HUES6 (cell line): ENCODE data around the gene SMARCA2.

Experiments
- H3K27ac ChIP-seq: 2 replicates; pipeline ENCODE4 v1.7.0; 2013; ENCODE audit warnings: low read depth, mild to moderate bottlenecking, low read length, inconsistent platforms
- H3K27me3 ChIP-seq: 2 replicates; pipeline ENCODE4 v1.6.1; 2013; ENCODE audit warnings: low read length; ENCODE audit not compliant: control insufficient read depth, insufficient read depth
- H3K36me3 ChIP-seq: 2 replicates; pipeline ENCODE4 v1.6.1; 2013; ENCODE audit warnings: low read length; ENCODE audit not compliant: control insufficient read depth, insufficient read depth
- H3K4me1 ChIP-seq: 2 replicates; pipeline ENCODE4 v1.6.1; 2013; ENCODE audit warnings: low read length; ENCODE audit not compliant: control insufficient read depth, insufficient read depth
- H3K4me3 ChIP-seq: 2 replicates; pipeline ENCODE4 v1.5.1; 2013; ENCODE audit warnings: low read depth, low read length
- H3K9ac ChIP-seq: one replicate; pipeline ENCODE4 v1.6.1; 2013; ENCODE audit warnings: mild to moderate bottlenecking, low read length
- H3K9me3 ChIP-seq: 2 replicates; pipeline ENCODE4 v1.6.1; 2013; ENCODE audit warnings: low read depth, low read length; ENCODE audit not compliant: control insufficient read depth, insufficient read depth

The SMARCA2 gene

DNA sequence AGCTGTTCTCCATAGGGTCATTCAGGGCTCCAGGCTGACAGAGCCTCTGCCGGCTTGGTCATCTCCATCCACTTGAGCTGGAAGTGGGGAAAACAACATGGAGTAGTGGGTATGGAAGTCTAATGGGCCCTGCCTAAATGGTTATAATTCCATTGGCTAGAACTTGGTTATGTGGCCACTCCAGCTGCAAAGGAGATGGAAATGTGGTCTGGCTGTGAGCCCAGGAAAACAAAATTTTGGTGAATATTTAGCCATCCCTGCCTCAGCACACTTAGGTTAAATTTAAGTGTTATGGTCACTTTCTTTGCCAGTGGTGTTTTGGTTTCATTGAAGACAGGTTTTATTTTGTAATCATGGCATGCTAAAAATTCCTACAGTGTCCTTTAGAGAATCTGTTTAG, 112.3 kb downstream of the SMARCA2 start:
- Histone ChIP-seq H3K27ac (no peak overlapping the region), H3K27me3 (no peaks in the 10 kb centered on the region), H3K9ac (no peak overlapping the region), H3K4me3 (no peak overlapping the region), H3K9me3 (no peaks in the 10 kb centered on the region), H3K36me3 (no peaks in the 10 kb centered on the region), H3K4me1 (no peaks in the 10 kb centered on the region)

DNA sequence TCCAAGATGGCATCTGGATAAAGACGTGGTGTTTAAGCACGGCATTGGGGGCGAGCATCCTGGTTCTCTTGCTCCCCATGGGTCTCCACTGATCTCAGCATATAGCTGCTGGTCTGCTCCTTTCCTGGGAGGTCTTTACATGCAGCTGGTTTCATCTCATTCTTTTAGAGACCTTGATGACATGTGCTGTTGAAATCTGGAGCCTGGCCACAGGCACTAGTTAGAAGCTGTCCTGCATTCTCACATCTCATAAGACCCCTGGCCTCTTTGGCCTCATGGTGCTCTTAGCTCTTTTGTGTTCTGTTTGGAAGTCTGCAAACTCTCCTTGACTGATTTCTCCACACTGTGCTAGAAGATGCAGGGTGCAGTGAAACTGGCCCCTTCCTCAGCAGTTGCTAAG, 113.0 kb downstream of the SMARCA2 start:
- Histone ChIP-seq H3K9ac (no peak overlapping the region), H3K27me3 (no peaks in the 10 kb centered on the region), H3K36me3 (no peaks in the 10 kb centered on the region), H3K4me1 (no peaks in the 10 kb centered on the region), H3K9me3 (no peaks in the 10 kb centered on the region), H3K27ac (no peak overlapping the region), H3K4me3 (no peak overlapping the region)

DNA sequence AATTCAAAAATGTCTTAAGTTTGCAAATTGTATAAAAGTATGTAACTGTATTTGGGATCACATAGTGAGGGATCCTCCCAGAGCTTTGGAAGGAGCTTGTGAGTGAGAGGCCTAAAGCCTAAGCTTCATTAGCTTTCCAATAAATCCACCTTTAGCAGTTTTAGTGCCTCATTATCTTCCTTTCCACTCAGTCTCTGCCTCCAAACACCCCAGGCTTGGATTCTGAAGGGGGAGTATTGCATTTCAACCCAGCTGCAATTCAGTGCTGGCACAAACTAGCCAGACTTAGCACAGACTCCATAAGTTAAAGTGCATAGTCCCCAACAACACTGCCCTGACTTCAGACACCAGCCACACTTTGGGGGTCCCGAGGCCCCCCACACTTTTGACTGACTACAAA, 113.5 kb downstream of the SMARCA2 start:
- Histone ChIP-seq H3K36me3 (no peaks in the 10 kb centered on the region), H3K4me3 (no peak overlapping the region)

DNA sequence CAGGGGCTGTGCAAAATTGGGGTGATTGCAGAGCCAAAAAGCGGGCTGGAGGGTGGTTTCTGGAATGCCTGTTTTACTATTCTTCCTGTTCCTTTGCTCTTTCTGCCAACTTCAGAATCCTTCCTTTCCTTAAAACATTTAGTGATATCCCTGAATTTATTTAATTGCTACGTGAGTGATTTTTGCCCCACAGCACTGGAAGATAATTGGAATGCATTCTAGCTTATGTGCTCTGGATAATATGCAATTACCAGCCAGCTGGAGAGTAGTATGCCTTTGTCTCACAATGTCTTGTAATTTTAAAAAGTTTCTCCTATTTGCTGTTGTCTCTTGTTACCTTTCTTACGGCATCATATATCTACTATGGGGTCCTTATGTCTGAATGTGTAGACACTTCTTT, 115.8 kb downstream of the SMARCA2 start:
- H3K27ac ChIP-seq = no peak overlapping the region
- no peak overlapping the region for H3K9ac ChIP-seq
- H3K27me3 ChIP-seq = no peaks in the 10 kb centered on the region
- H3K9me3 ChIP-seq = no peaks in the 10 kb centered on the region
- no peaks in the 10 kb centered on the region for H3K36me3 ChIP-seq
- no peak overlapping the region for H3K4me3 ChIP-seq
- no peaks in the 10 kb centered on the region for H3K4me1 ChIP-seq

More for the DNA sequence above, 113.5 kb downstream of the SMARCA2 start:
- Histone ChIP-seq H3K27ac (no peak overlapping the region), H3K9ac (no peak overlapping the region), H3K4me1 (no peaks in the 10 kb centered on the region), H3K9me3 (no peaks in the 10 kb centered on the region), H3K27me3 (no peaks in the 10 kb centered on the region)

DNA sequence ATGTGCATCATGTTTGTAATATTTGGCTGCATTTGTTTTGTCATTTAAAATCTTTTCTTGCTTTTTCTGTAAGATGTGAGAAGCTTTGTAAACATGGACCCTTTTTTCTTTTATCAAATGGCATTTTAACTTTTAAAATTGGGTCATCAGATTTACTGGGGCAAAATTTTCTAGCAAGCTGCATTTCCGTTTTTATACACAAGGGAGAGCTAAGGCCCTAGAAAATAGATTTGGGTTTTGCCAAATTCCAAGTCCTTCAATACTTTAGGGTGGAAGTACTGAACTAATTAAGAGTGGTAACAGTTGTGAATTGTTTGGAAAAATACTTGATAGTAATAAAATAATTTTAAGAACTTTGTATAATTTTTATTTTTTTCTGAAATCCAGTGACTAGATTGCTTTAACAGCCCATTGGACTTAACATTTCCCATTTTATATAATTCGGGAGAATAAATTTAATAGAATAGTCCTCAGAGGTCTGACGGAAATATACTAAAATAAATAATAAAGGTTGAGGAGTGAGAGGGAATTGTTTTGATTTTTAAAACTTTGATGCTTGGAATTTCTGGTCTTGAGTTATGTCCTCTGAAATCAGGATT, 117.4 kb downstream of the SMARCA2 start:
- Histone ChIP-seq H3K4me3 (no peak overlapping the region), H3K9ac (no peak overlapping the region), H3K9me3 (no peaks in the 10 kb centered on the region), H3K27me3 (no peaks in the 10 kb centered on the region), H3K4me1 (no peaks in the 10 kb centered on the region), H3K36me3 (no peaks in the 10 kb centered on the region), H3K27ac (no peak overlapping the region)

DNA sequence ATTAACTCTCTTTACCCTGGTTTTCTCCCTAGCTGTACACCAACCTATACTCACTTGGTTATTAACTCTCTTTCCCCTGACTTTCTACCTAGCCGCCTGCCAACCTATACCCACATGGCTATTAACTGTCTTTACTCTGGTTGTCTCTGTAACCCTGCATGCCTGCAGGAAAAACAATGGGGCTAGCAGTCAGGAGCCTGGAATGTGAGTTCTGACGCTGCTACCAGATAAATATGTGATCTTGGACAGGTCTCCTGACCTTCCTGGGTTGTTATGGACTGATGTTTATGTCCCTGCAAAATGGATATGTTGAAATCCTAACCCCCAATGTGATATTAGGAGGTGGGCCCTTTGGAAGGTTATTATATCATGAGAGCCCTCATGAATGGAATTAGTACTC, 119.2 kb downstream of the SMARCA2 start:
- no peaks in the 10 kb centered on the region for H3K9me3 ChIP-seq
- no peak overlapping the region for H3K27ac ChIP-seq
- no peaks in the 10 kb centered on the region for H3K27me3 ChIP-seq
- H3K36me3 ChIP-seq = no peaks in the 10 kb centered on the region
- no peaks in the 10 kb centered on the region for H3K4me1 ChIP-seq
- no peak overlapping the region for H3K9ac ChIP-seq
- H3K4me3 ChIP-seq = no peak overlapping the region

DNA sequence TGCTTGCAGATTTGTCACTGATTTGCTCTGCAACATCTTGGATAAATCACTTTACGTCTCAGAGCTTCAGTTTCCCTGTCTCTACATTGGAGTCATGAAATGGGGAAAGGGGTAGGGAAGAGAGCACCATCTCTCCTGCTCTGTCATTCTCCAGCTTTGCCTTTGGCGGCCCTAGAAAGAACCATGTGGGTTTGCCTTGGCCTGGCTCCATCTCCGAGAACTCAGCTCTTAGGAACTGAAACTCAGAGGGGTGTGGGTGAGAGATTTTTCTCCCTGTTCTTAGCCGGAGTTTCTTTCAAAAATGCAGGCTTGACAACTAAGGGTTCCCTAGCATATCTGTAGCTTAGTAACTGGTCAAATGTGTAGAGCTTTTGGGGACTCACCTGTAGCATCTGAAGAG, 123.5 kb downstream of the SMARCA2 start:
- Histone ChIP-seq H3K4me1 (peaks cover 9% of the 10 kb centered on the region; the same call in 1 of the 2 replicates), H3K36me3 (no peaks in the 10 kb centered on the region)

DNA sequence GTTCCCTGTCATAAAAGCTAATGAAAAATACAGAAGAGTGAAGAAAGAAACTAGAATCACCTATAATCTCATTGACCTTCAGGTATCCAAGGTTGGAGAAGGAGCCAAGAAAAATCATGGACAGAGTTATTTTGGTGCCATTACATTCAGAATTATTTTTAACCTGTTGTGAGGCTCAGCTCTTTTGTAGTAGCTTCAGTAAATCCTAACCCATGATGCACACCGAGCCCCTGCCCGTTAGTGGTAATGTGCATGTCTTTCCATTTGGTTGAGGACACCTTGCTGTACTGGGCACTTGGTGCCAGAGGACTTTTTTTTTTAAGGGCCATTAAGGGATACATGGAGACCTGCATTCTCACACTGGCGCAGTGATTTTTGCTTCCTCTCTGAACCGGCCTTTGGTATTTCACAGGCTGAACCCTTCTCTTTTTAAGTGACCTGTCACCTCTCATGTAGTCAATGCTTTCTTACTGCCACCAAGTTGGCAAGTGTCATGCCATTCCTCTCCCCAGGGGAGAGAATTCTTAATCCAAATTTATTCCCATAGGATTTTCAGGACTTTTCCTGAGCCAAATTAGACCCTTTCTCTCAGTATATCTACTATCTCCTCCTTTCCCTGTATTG, 125.6 kb downstream of the SMARCA2 start:
- Histone ChIP-seq H3K9ac (no peak overlapping the region), H3K9me3 (no peaks in the 10 kb centered on the region), H3K27me3 (no peaks in the 10 kb centered on the region)

More for the DNA sequence above, 123.5 kb downstream of the SMARCA2 start:
- Histone ChIP-seq H3K9ac (no peak overlapping the region), H3K4me3 (no peak overlapping the region), H3K9me3 (no peaks in the 10 kb centered on the region), H3K27ac (no peak overlapping the region), H3K27me3 (no peaks in the 10 kb centered on the region)

DNA sequence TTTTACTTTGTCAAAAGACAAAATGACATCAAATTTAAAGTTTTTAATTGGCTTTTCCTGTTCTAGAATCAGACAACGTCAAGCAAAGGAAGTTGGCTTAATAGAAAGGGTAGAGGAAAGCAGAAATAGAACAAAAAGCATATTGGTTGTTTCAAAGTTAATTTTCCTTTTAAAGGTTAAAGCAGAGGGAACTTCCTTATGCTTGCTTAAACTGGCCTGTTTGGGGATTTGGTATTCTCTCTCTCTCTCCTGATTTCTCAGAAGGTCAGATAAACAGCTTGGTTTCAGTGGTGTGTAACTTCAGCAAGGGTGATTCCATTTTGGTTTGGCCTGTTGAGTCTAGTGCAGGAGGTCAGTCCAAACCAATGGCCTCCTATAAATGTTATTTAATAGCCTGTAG, 127.1 kb downstream of the SMARCA2 start:
- H3K27ac ChIP-seq = no peak overlapping the region
- no peaks in the 10 kb centered on the region for H3K27me3 ChIP-seq
- no peak overlapping the region for H3K4me3 ChIP-seq
- no peak overlapping the region for H3K9ac ChIP-seq
- no peaks in the 10 kb centered on the region for H3K9me3 ChIP-seq
- no peaks in the 10 kb centered on the region for H3K36me3 ChIP-seq
- peaks cover 13% of the 10 kb centered on the region for H3K4me1 ChIP-seq

More for the DNA sequence above, 125.6 kb downstream of the SMARCA2 start:
- Histone ChIP-seq H3K4me3 (no peak overlapping the region), H3K4me1 (peaks cover 10% of the 10 kb centered on the region; the same call in 1 of the 2 replicates), H3K36me3 (no peaks in the 10 kb centered on the region), H3K27ac (no peak overlapping the region)

DNA sequence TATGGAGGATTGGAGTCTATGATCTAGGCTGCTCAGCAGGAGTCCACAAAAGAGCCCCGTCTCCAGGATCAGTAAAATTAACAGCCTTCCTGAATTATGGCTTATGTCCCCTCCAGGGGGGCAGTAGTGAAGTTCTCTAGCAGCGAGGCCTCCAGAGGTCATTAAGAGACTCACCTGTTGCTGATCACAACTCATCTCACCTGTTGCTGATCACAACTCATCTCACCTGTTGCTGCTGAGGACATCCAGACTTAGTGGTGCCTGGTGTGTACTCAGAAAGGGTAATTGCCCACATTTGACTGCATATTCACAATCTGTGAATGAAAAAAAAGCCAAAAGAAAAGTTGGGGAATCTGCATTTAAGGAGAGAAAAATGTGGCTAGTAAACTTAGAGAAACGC, 129.5 kb downstream of the SMARCA2 start:
- H3K9ac ChIP-seq = no peak overlapping the region

DNA sequence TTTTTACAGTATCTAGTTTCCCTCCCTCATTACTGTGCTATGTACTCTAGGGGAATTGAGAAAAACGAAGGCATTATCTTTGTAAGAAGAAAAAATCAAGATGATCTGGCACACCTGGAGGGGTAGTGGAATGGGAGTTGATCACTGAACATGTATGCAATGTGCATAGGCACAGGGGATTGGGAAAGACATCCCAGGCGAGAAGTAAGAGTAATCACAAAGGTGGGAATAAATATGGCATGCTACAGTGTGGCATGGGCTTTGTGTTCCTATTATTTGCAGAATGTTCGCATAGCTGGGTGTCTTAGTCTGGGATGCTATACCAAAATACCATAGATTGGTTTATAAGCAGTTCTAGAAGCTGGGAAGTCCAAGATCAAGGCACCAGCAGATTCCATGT, 130.6 kb downstream of the SMARCA2 start:
- no peak overlapping the region for H3K27ac ChIP-seq
- no peaks in the 10 kb centered on the region for H3K27me3 ChIP-seq
- H3K36me3 ChIP-seq = no peaks in the 10 kb centered on the region
- no peak overlapping the region for H3K4me3 ChIP-seq
- no peak overlapping the region for H3K9ac ChIP-seq
- H3K4me1 ChIP-seq = peaks cover 13% of the 10 kb centered on the region
- peaks cover 4% of the 10 kb centered on the region; the same call in 1 of the 2 replicates for H3K9me3 ChIP-seq

More for the DNA sequence above, 129.5 kb downstream of the SMARCA2 start:
- Histone ChIP-seq H3K4me1 (peaks cover 13% of the 10 kb centered on the region), H3K4me3 (no peak overlapping the region), H3K36me3 (no peaks in the 10 kb centered on the region), H3K27me3 (no peaks in the 10 kb centered on the region), H3K9me3 (no peaks in the 10 kb centered on the region), H3K27ac (no peak overlapping the region)
